ENCODE results near the gene DR1.

The DR1 gene

DNA sequence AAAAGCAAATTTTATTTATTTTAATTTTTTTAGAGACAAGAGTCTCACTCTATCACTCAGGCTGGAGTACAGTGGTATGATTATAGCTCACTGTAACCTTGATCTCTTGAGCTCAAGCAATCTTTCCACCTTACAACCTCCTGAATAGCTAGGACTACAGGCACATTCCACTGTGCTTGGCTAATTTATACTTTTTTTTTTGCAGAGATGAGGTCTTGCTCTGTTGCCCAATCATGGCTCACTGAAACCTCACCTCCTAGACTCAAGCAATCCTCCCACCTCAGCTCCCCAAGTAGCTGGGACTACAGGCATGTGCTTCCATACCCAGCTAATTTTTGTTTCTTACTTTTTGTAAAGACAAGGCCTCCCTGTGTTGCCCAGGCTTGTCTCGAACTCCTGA is 49.5 kb downstream of the DR1 start:
- DNase-seq, result no peak

DNA sequence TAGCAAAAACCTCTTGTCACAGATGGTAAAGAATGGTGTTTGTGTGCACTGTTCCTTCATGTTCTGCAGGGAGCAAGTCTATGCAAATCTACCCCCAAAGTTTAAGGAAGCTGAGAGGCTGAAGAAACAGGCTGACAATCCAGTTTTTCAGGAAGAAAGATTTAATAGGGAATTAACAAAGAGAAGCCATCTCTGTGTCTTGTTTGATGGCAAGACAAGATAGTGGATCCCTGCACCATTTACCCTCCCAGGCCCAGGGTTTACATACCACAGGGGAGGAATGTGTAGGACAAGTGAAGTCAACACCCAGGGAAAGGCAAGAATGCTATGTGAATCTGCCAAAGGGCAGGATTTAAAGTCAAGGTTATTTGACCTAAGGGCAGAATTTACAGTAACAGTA is 54.1 kb downstream of the DR1 start:
- no peak for DNase-seq

DNA sequence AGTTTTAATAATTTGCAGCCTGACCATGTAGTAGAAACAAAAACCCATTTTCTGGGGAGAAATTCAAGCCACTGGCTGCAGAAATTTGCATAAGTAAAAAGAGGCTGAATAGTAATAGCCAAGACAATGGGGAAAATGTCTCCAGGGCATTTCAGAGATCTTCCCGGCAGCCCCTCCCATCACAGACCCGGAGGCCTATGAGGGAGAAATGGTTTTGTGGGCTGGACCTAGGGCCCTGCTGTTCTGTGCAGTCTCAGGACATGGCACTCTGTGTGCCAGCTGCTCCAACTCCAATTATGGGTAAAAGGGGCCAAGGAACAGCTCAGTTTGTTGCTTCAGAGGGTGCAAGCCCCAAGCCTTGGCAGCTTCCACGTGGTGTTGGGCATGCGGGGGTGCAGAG is 62.5 kb downstream of the DR1 start:
- no peak for DNase-seq

DNA sequence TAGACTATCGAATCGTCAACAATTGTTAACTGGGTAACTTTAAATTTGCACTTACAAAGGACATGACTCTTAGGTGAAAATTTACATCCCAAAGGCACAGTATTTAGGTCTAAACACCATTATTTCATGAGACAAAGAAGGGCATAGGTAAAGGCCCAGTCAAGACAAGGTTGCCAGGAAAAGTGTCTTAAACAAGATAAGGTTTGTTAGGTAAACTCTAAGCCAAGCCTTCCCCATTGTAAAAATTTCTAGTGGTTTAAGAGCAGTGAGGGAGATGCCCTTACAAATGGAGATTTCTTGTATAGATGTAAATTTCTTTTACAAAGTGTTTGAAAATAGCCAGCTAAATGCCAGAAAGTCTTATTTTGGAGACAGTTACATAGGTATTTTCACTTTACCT is 65.3 kb downstream of the DR1 start:
- DNase-seq, result no peak

DNA sequence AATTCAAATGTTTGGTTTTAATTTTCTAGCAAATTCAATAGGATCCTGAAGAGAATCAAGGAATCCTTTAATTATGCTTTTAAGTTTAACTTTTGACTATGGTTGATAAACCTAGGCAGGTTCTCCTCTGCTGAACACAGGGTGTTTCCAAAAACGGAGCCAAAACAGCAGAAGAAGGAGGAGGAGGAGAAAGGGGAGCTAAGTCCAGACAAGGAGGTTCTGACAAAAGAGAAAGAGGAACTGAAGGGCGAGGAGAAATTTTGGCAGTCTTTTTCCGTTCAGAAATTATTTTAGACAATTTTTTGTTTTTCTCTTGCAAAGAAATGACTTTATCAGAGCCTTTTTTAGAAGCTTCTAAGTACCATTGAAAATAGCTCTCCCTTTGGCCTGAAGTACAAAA is 69.0 kb downstream of the DR1 start:
- no peak for DNase-seq

DNA sequence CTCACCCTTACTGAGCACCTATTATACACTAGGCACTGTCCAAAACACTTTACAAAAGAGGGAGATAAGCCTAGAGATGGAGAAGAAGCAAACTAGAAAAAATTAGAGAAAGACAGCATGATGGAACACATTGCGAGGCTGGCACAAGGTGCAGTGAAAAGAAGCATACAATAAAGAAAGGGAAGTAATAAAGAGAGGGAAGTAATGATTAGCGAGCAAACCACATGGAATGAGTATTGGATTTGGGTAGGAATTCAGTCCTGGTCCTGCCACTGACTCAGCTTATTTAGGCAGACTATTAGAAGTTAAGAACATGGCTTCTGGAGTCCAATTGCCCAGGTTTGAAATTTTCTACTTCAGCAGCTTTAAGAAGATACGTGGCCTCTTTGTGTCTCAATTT is 69.6 kb downstream of the DR1 start:
- DNase-seq, result no peak

DNA sequence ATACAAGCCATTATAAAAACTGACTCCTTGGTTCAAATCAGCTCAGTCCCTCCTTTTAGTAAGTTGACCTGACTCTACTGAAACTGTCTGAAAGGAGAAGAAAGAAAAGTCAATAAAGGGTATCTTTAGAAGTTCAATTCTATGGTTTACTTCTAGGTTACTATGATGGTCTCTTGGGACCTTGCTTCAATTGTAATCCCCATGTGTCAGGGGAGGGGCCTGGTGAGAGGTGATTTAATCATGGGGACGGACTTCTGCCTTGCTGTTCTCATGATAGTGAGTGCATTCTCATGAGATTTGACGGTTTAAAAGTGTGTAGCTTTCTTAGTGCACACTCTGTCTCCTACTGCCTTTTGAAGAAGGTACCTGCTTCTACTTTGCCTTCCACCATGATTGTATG is 70.5 kb downstream of the DR1 start:
- DNase-seq, result no peak

Data from SHP77 (cell line).